Measurements from ENCODE around the gene TMEM163.
"Not testable (repeated sequence)": the region's sequence is repeated elsewhere in the genome, so short reads cannot be mapped to it uniquely, and the experiment has no call there.

Gene TMEM163

GRCh38 chr2:134536296-134536695 lies 182.5 kb downstream of the TMEM163 start:
- DNase-seq (ENCODE audit: low read depth in 3 of 3): no peak

- DNase-seq (ENCODE audit: low read depth in 3 of 3): no peak
Observed at GRCh38 chr2:134532537-134532936, 186.3 kb downstream of the TMEM163 start.

- DNase-seq (ENCODE audit: low read depth in 3 of 3): no peak
Observed at GRCh38 chr2:134527381-134527780, 191.4 kb downstream of the TMEM163 start.

GRCh38 chr2:134522496-134523455 lies 196.0 kb downstream of the TMEM163 start:
- DNase-seq (ENCODE audit: low read depth in 3 of 3): no peak

- no peak for DNase-seq (ENCODE audit: low read depth in 3 of 3)
Observed at GRCh38 chr2:134518101-134518500, 200.7 kb downstream of the TMEM163 start.

GRCh38 chr2:134515137-134515536 lies 203.7 kb downstream of the TMEM163 start:
- no peak for DNase-seq (ENCODE audit: low read depth in 3 of 3)

- DNase-seq (ENCODE audit: low read depth in 3 of 3): no peak
Observed at GRCh38 chr2:134513465-134513804, 205.4 kb downstream of the TMEM163 start.

- DNase-seq (ENCODE audit: low read depth in 3 of 3): no peak
Observed at GRCh38 chr2:134512734-134513464, 205.9 kb downstream of the TMEM163 start.

GRCh38 chr2:134508391-134508790 lies 210.4 kb downstream of the TMEM163 start:
- DNase-seq (ENCODE audit: low read depth in 3 of 3): no peak

- DNase-seq (ENCODE audit: low read depth in 3 of 3): no peak
Observed at GRCh38 chr2:134507697-134508096, 211.1 kb downstream of the TMEM163 start.

- not testable (repeated sequence) for DNase-seq (ENCODE audit: low read depth in 3 of 3)
Observed at GRCh38 chr2:134507159-134507558, 211.6 kb downstream of the TMEM163 start.

GRCh38 chr2:134505446-134505845 lies 213.4 kb downstream of the TMEM163 start:
- no peak for DNase-seq (ENCODE audit: low read depth in 3 of 3)

- DNase-seq (ENCODE audit: low read depth in 3 of 3): no peak
Observed at GRCh38 chr2:134504586-134505336, 214.0 kb downstream of the TMEM163 start.

- no peak for DNase-seq (ENCODE audit: low read depth in 3 of 3)
Observed at GRCh38 chr2:134502104-134502503, 216.7 kb downstream of the TMEM163 start.

GRCh38 chr2:134501476-134502091 lies 217.2 kb downstream of the TMEM163 start:
- DNase-seq (ENCODE audit: low read depth in 3 of 3): no peak

GRCh38 chr2:134500211-134500935 lies 218.4 kb downstream of the TMEM163 start:
- DNase-seq (ENCODE audit: low read depth in 3 of 3): no peak

- no peak for DNase-seq (ENCODE audit: low read depth in 3 of 3)
Observed at GRCh38 chr2:134499307-134499926, 219.4 kb downstream of the TMEM163 start.

GRCh38 chr2:134498654-134499053 lies 220.1 kb downstream of the TMEM163 start:
- DNase-seq (ENCODE audit: low read depth in 3 of 3): no peak

GRCh38 chr2:134493797-134494196 lies 225.0 kb downstream of the TMEM163 start:
- DNase-seq (ENCODE audit: low read depth in 3 of 3): no peak

GRCh38 chr2:134491771-134492441 lies 226.9 kb downstream of the TMEM163 start:
- DNase-seq (ENCODE audit: low read depth in 3 of 3): no peak

All from stimulated activated CD4-positive, alpha-beta T cell treated with anti-CD3 and anti-CD28 coated beads, TNF-alpha, amount 100 ng/mL, for 4 hours (primary cell).